Liver (tissue), 9 donors: Measurements from ENCODE around the gene GATB. TPM values are rescaled to one million over a fixed set of nuclear protein-coding genes. Genes with fewer than 3 reads are reported as not detected.

ENCODE experiments used
- DNase-seq: peaks from one replicate; pipeline ENCODE4 v3.0.0-alpha.2; 2017; ENCODE audit warnings: low spot score
- H3K27ac ChIP-seq, 2 donors: one replicate each; pipeline ENCODE4 v1.7.0; 2013; ENCODE audit warnings: inconsistent platforms in 2 of 2, low read length in 2 of 2, control low read depth in 1 of 2, low read depth in 1 of 2, mild to moderate bottlenecking in 1 of 2
- H3K27me3 ChIP-seq, 4 donors: one replicate each; pipeline versions ENCODE4 v1.6.1 to v1.7.0; 2013; ENCODE audit warnings: low read length in 3 of 4, inconsistent platforms in 1 of 4, mild to moderate bottlenecking in 1 of 4, moderate library complexity in 1 of 4; ENCODE audit not compliant: control insufficient read depth in 4 of 4, insufficient read depth in 4 of 4
- H3K36me3 ChIP-seq, 4 donors: one replicate each; pipeline versions ENCODE4 v1.6.1 to v1.7.0; 2013; ENCODE audit warnings: low read length in 3 of 4, mild to moderate bottlenecking in 3 of 4, low read depth in 1 of 4, moderate library complexity in 1 of 4; ENCODE audit not compliant: control insufficient read depth in 4 of 4, insufficient read depth in 3 of 4
- H3K4me1 ChIP-seq, 4 donors: one replicate each; pipeline versions ENCODE4 v1.6.1 to v1.7.0; 2013; ENCODE audit warnings: low read length in 3 of 4, mild to moderate bottlenecking in 3 of 4, moderate library complexity in 1 of 4; ENCODE audit not compliant: control insufficient read depth in 4 of 4, insufficient read depth in 4 of 4
- H3K4me3 ChIP-seq, 3 donors: one replicate each; pipeline versions ENCODE4 v1.6.1 to v1.7.0; 2013; ENCODE audit warnings: low read length in 3 of 3, control low read depth in 1 of 3, low read depth in 1 of 3, mild to moderate bottlenecking in 1 of 3
- H3K9ac ChIP-seq, 2 donors: one replicate each; pipeline ENCODE4 v1.7.0; 2013; ENCODE audit warnings: low read length in 2 of 2, mild to moderate bottlenecking in 2 of 2, moderate library complexity in 2 of 2, control low read depth in 1 of 2, low read depth in 1 of 2
- H3K9me3 ChIP-seq, 4 donors: one replicate each; pipeline versions ENCODE4 v1.6.1 to v1.7.0; 2013; ENCODE audit warnings: low read length in 3 of 4; ENCODE audit not compliant: control insufficient read depth in 4 of 4
- FOXA2 ChIP-seq: IDR thresholded peaks from 2 replicates; pipeline ENCODE4 v1.6.1; 2016; ENCODE audit warnings: antibody characterized with exemption
- GABPA ChIP-seq, 2 donors: IDR thresholded peaks in 1 of 2; conservative IDR thresholded peaks in 1 of 2; 2 replicates each; pipeline ENCODE4 v1.6.1; 2016; ENCODE audit warnings: antibody characterized with exemption in 2 of 2, mild to moderate bottlenecking in 1 of 2, moderate library complexity in 1 of 2
- HNF4G ChIP-seq: IDR thresholded peaks from 2 replicates; pipeline ENCODE4 v1.6.1; 2016; ENCODE audit warnings: antibody characterized with exemption
- JUND ChIP-seq, 2 donors: IDR thresholded peaks; 2 replicates each; pipeline ENCODE4 v1.6.1; 2016; ENCODE audit warnings: antibody characterized with exemption in 2 of 2
- NR2F2 ChIP-seq: IDR thresholded peaks from 2 replicates; pipeline ENCODE4 v1.6.1; 2016; ENCODE audit warnings: antibody characterized with exemption
- RXRA ChIP-seq, 2 donors: IDR thresholded peaks; 2 replicates each; pipeline ENCODE4 v1.6.1; 2017 to 2018; ENCODE audit warnings: antibody characterized with exemption in 2 of 2, mild to moderate bottlenecking in 1 of 2
- SP1 ChIP-seq: IDR thresholded peaks from 2 replicates; pipeline ENCODE4 v1.6.1; 2018; ENCODE audit warnings: antibody characterized with exemption, mild to moderate bottlenecking
- YY1 ChIP-seq: IDR thresholded peaks from 2 replicates; pipeline ENCODE4 v1.6.1; 2016; ENCODE audit warnings: antibody characterized with exemption, mild to moderate bottlenecking
- WGBS: extraction: QIAGEN DNeasy Blood & Tissue Kit; methylation state at CpG from one replicate; pipeline ENCODE4 v1.1.7; 2013; 5-methylcytosine and 5-hydroxymethylcytosine counted together
- polyA plus RNA-seq, 2 donors: library from polyadenylated mRNA; stranded (reverse) in 1 of 2; unstranded in 1 of 2; fragments of 200-250 nt in 1 of 2; fragments of >200 nt in 1 of 2; fragmentation: Nextera tagmentation in 1 of 2; extraction: Ambion mirVana in 1 of 2; gene quantifications; one replicate each; pipeline versions ENCODE4 v1.2.1 to v1.2.3, GENCODE V29; 2013 to 2015
- total RNA-seq, 2 donors: library from RNA; depleted of rRNA; stranded (reverse); fragments of >200 nt; gene quantifications; one replicate each; pipeline ENCODE4 v1.2.3, GENCODE V29; 2014
- TF ChIP-seq, protein P1 (sequence below): IDR thresholded peaks from 2 replicates; pipeline ENCODE4 v1.6.1; 2016; ENCODE audit warnings: antibody characterized with exemption, mild to moderate bottlenecking
- TF ChIP-seq, protein P2 (sequence below): IDR thresholded peaks from 2 replicates; pipeline ENCODE4 v1.6.1; 2016; ENCODE audit warnings: antibody characterized with exemption
- TF ChIP-seq, protein P3 (sequence below): fragments of 150-350 bp; IDR thresholded peaks from 2 replicates; pipeline ENCODE4 v1.5.1; 2017; ENCODE audit warnings: improper control_type of control experiment, low read depth, low read length; ENCODE audit not compliant: missing input control
- TF ChIP-seq, protein P4 (sequence below): IDR thresholded peaks from 2 replicates; pipeline ENCODE4 v1.6.1; 2016; ENCODE audit warnings: antibody characterized with exemption
- TF ChIP-seq, protein P5 (sequence below): IDR thresholded peaks from 2 replicates; pipeline ENCODE4 v1.6.1; 2016; ENCODE audit warnings: antibody characterized with exemption
- donor health status: healthy.
- donor health status: healthy.
- donor health status: healthy.
- donor health status: healthy.
- donor health status: healthy.

Gene GATB
- total and polyA plus RNA-seq, 4 donors: 10.4 to 17.3 (median 12.5) TPM

DNA sequence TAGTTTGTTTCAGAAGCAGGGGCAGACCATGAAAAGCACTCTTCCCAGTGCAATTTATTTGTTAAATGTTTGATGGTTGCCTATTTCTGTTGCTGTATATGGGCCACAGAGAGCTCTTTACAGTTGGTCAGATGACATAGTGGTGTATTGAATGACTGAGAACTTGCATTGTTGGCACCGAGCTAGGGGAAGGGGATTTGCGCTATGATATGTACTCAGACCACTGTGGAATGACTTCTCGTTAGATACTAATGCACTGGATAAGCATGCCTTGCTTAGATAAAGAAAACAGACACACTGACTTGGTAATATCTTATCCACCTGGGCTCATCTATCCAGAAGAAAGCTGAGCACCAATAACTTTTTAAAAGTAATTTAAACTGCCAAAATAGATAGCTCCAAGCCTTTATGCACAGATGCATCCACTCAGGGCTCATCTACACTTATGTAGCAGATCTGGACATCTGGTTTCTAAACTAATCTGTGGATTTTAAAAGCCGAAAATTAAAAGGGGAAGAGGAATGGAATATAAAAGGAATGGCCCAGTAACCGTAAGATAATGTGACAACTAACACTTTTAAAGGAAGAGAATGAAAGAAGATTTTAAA, 132.7 kb downstream of the GATB start (continued):
- TF ChIP-seq, protein P1, sequence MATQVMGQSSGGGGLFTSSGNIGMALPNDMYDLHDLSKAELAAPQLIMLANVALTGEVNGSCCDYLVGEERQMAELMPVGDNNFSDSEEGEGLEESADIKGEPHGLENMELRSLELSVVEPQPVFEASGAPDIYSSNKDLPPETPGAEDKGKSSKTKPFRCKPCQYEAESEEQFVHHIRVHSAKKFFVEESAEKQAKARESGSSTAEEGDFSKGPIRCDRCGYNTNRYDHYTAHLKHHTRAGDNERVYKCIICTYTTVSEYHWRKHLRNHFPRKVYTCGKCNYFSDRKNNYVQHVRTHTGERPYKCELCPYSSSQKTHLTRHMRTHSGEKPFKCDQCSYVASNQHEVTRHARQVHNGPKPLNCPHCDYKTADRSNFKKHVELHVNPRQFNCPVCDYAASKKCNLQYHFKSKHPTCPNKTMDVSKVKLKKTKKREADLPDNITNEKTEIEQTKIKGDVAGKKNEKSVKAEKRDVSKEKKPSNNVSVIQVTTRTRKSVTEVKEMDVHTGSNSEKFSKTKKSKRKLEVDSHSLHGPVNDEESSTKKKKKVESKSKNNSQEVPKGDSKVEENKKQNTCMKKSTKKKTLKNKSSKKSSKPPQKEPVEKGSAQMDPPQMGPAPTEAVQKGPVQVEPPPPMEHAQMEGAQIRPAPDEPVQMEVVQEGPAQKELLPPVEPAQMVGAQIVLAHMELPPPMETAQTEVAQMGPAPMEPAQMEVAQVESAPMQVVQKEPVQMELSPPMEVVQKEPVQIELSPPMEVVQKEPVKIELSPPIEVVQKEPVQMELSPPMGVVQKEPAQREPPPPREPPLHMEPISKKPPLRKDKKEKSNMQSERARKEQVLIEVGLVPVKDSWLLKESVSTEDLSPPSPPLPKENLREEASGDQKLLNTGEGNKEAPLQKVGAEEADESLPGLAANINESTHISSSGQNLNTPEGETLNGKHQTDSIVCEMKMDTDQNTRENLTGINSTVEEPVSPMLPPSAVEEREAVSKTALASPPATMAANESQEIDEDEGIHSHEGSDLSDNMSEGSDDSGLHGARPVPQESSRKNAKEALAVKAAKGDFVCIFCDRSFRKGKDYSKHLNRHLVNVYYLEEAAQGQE: no peak
- TF ChIP-seq, protein P2, sequence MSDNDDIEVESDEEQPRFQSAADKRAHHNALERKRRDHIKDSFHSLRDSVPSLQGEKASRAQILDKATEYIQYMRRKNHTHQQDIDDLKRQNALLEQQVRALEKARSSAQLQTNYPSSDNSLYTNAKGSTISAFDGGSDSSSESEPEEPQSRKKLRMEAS: no peak
- no peak for TF ChIP-seq SP1

DNA sequence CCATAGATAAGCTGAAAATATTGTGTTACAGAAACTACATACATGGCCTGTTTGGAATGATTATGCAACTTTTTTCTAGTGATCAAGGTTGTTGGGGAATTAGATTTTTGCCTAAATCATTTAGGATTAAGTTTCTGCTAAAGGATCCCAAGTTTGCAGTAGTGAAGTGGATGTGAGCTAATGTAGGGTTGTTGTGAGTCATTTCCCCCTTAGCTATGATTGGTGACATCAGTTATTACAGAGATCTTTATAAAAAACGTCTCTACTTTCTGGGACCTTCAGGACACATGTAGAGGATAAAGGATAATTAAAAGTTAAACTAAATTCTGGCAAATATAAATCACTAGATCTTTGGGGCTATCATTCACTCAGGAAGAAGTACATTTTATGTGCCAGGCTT, 133.3 kb downstream of the GATB start:
- WGBS: 63% methylated on average over 1 of the region's 1 CpG
- no peak overlapping the region for H3K9ac ChIP-seq
- TF ChIP-seq GABPA (IDR thresholded peaks at IDR 0.05 in 1 of 2, conservative IDR thresholded peaks at IDR 0.05 in 1 of 2): no peak
- no peak for TF ChIP-seq HNF4G
- TF ChIP-seq NR2F2: no peak
- no peak for TF ChIP-seq RXRA (IDR thresholded peaks at IDR 0.05)
- TF ChIP-seq, protein P3, sequence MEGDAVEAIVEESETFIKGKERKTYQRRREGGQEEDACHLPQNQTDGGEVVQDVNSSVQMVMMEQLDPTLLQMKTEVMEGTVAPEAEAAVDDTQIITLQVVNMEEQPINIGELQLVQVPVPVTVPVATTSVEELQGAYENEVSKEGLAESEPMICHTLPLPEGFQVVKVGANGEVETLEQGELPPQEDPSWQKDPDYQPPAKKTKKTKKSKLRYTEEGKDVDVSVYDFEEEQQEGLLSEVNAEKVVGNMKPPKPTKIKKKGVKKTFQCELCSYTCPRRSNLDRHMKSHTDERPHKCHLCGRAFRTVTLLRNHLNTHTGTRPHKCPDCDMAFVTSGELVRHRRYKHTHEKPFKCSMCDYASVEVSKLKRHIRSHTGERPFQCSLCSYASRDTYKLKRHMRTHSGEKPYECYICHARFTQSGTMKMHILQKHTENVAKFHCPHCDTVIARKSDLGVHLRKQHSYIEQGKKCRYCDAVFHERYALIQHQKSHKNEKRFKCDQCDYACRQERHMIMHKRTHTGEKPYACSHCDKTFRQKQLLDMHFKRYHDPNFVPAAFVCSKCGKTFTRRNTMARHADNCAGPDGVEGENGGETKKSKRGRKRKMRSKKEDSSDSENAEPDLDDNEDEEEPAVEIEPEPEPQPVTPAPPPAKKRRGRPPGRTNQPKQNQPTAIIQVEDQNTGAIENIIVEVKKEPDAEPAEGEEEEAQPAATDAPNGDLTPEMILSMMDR: no peak
- TF ChIP-seq, protein P4, sequence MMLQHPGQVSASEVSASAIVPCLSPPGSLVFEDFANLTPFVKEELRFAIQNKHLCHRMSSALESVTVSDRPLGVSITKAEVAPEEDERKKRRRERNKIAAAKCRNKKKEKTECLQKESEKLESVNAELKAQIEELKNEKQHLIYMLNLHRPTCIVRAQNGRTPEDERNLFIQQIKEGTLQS: no peak
- TF ChIP-seq YY1: no peak
- TF ChIP-seq JUND (IDR thresholded peaks at IDR 0.05): no peak
- TF ChIP-seq, protein P5, sequence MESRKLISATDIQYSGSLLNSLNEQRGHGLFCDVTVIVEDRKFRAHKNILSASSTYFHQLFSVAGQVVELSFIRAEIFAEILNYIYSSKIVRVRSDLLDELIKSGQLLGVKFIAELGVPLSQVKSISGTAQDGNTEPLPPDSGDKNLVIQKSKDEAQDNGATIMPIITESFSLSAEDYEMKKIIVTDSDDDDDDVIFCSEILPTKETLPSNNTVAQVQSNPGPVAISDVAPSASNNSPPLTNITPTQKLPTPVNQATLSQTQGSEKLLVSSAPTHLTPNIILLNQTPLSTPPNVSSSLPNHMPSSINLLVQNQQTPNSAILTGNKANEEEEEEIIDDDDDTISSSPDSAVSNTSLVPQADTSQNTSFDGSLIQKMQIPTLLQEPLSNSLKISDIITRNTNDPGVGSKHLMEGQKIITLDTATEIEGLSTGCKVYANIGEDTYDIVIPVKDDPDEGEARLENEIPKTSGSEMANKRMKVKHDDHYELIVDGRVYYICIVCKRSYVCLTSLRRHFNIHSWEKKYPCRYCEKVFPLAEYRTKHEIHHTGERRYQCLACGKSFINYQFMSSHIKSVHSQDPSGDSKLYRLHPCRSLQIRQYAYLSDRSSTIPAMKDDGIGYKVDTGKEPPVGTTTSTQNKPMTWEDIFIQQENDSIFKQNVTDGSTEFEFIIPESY: no peak
- TF ChIP-seq FOXA2: no peak

More for the DNA sequence above, 133.3 kb downstream of the GATB start:
- H3K4me3 ChIP-seq: no peak overlapping the region
- no peaks in the 10 kb centered on the region for H3K9me3 ChIP-seq
- no peak overlapping the region for H3K27ac ChIP-seq
- no peaks in the 10 kb centered on the region for H3K4me1 ChIP-seq
- H3K27me3 ChIP-seq: no peaks in the 10 kb centered on the region
- no peaks in the 10 kb centered on the region for H3K36me3 ChIP-seq
- no peak for DNase-seq
